Measurements from ENCODE around the gene BRINP1.

BRINP1 gene

DNA sequence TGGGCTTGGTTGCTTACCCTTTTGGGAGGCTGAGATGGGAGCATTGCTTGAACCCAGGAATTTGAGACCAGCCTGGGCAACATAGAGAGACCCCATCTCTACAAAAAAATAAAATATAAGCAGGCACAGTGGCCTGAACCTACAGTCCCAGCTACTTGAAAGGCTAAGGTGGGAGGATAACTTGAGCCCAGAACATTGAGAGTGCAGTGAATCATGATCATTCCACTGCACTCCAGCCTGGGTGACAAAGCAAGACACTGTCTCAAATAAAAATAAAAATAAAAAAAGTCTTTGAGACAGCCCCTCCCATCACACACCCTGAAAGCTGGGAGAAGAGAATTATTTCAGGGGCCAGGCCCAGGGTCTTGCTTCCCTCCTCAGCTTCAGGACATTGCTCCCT lies 251.8 kb downstream of the BRINP1 start:
- TF ChIP-seq CTCF (IDR thresholded peaks at IDR 0.05; ENCODE audit: control insufficient read depth, extremely low read depth, insufficient read depth), result no peak
- H3K4me3 ChIP-seq (ENCODE audit: low read depth, low read length), result no peak overlapping the region
- DNase-seq (ENCODE audit: low read depth), result no peak
